Glutamatergic neuron (in vitro differentiated cells): ENCODE data around the gene CEP164. TPM values are rescaled to one million over a fixed set of nuclear protein-coding genes. Genes with fewer than 3 reads are reported as not detected.

Source experiments
- DNase-seq: peaks from one replicate; pipeline ENCODE4 v3.0.0; 2022
- H3K27ac Mint-ChIP-seq: one replicate; pipeline ENCODE4 v1.8.0; 2020; ENCODE audit warnings: mild to moderate bottlenecking, mixed read lengths, inconsistent platforms; ENCODE audit not compliant: unreplicated experiment
- H3K27me3 Mint-ChIP-seq: one replicate; pipeline ENCODE4 v1.8.0; 2020; ENCODE audit warnings: mild to moderate bottlenecking, moderate library complexity, mixed read lengths, inconsistent platforms; ENCODE audit not compliant: unreplicated experiment
- H3K36me3 Mint-ChIP-seq: one replicate; pipeline ENCODE4 v1.8.0; 2020; ENCODE audit warnings: mild to moderate bottlenecking, mixed read lengths, inconsistent platforms; ENCODE audit not compliant: unreplicated experiment
- H3K4me1 Mint-ChIP-seq: one replicate; pipeline ENCODE4 v1.8.0; 2020; ENCODE audit warnings: mild to moderate bottlenecking, low read depth, mixed read lengths, inconsistent platforms; ENCODE audit not compliant: unreplicated experiment
- H3K4me3 Mint-ChIP-seq: one replicate; pipeline ENCODE4 v1.8.0; 2020; ENCODE audit warnings: mild to moderate bottlenecking, mixed read lengths, inconsistent platforms; ENCODE audit not compliant: unreplicated experiment
- H3K9me3 Mint-ChIP-seq: one replicate; pipeline ENCODE4 v1.8.0; 2020; ENCODE audit warnings: mild to moderate bottlenecking, moderate library complexity, mixed read lengths, inconsistent platforms; ENCODE audit not compliant: unreplicated experiment
- CTCF ChIP-seq: fragments of 200-600 bp; sonication (generic); IDR thresholded peaks from one replicate; pipeline ENCODE4 v1.5.0; 2021; ENCODE audit not compliant: partially characterized antibody, unreplicated experiment
- total RNA-seq: library from RNA; stranded (reverse); fragmentation: NEBNext Ultra II Directional; extraction: Animal tissue kit (Norgen Biotek cat#: 25700); gene quantifications from one replicate; pipeline ENCODE4 v1.2.1, GENCODE V29; 2021; ENCODE audit not compliant: unreplicated experiment

Gene CEP164
- total RNA-seq, 1 donor from 2014 or later, result 27.1 TPM

- peaks cover 9% of the 10 kb centered on the region for H3K4me1 Mint-ChIP-seq
- H3K27ac Mint-ChIP-seq, result no peak overlapping the region
- H3K27me3 Mint-ChIP-seq, result peaks cover 13% of the 10 kb centered on the region
- TF ChIP-seq CTCF, result no peak
- H3K36me3 Mint-ChIP-seq, result no peaks in the 10 kb centered on the region
- DNase-seq, result no peak
- no peak overlapping the region for H3K4me3 Mint-ChIP-seq
- H3K9me3 Mint-ChIP-seq, result peaks cover 8% of the 10 kb centered on the region
Observed at GRCh38 chr11:117444256-117444655, 116.6 kb downstream of the CEP164 start.

- Mint-ChIP-seq H3K36me3 (no peaks in the 10 kb centered on the region), H3K4me3 (no peak overlapping the region), H3K27ac (no peak overlapping the region), H3K4me1 (peaks cover 9% of the 10 kb centered on the region), H3K9me3 (peaks cover 8% of the 10 kb centered on the region), H3K27me3 (peaks cover 12% of the 10 kb centered on the region)
- TF ChIP-seq CTCF, result no peak
- DNase-seq, result no peak
Observed at GRCh38 chr11:117444711-117445658, 117.3 kb downstream of the CEP164 start.

- peaks cover 9% of the 10 kb centered on the region for H3K9me3 Mint-ChIP-seq
- DNase-seq, result no peak
- no peak overlapping the region for H3K4me3 Mint-ChIP-seq
- peaks cover 7% of the 10 kb centered on the region for H3K4me1 Mint-ChIP-seq
- H3K27me3 Mint-ChIP-seq, result peaks cover 17% of the 10 kb centered on the region
- peaks cover 5% of the 10 kb centered on the region for H3K36me3 Mint-ChIP-seq
- no peak for TF ChIP-seq CTCF
- H3K27ac Mint-ChIP-seq, result no peak overlapping the region
Observed at GRCh38 chr11:117449111-117449693, 121.5 kb downstream of the CEP164 start.

GRCh38 chr11:117453886-117454563 lies 126.4 kb downstream of the CEP164 start:
- Mint-ChIP-seq H3K27ac (no peak overlapping the region), H3K27me3 (peaks cover 7% of the 10 kb centered on the region)
- TF ChIP-seq CTCF, result no peak

More at GRCh38 chr11:117453886-117454563, 126.4 kb downstream of the CEP164 start:
- Mint-ChIP-seq H3K4me1 (no peaks in the 10 kb centered on the region), H3K4me3 (no peak overlapping the region), H3K36me3 (peaks cover 17% of the 10 kb centered on the region), H3K9me3 (peaks cover 7% of the 10 kb centered on the region)
- no peak for DNase-seq
